HG03378 (cell line): ENCODE measurements around the gene ABCG2.

Experiments
- ATAC-seq: cut with Tn5 transposase; IDR thresholded peaks from one replicate; pipeline ENCODE4 v1.9.1; 2021; ENCODE audit warnings: mild to moderate bottlenecking, moderate library complexity; ENCODE audit not compliant: unreplicated experiment

The ABCG2 gene

DNA sequence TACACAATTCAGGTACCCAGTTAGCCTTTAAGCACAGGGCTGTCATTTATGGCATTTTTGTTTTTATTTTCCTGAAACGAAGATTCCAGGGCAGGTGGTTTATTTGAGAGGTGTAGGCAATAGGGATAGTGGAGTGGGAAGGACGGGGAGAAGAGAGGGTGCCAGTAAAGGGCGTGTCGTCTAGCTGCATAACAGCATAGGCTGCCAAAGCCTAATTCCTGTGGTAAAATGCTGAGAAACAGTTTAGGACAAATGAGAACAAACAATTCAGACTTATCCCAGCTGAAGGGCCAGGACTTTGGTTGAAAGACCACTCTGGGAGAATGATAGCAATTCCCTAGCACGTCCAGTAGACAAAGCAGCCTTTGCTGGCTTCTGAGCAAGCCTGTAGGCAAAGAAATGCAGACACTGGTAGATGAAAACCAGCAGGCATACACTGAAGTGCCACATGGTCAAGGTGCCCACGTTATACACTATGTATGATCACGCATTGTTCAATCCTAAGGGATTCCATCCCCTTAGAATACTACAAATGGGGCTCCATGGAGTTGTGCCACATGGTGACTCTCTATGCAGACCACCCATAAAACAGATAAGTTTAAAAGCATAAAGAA, 80.4 kb downstream of the ABCG2 start:
- no peak for ATAC-seq

DNA sequence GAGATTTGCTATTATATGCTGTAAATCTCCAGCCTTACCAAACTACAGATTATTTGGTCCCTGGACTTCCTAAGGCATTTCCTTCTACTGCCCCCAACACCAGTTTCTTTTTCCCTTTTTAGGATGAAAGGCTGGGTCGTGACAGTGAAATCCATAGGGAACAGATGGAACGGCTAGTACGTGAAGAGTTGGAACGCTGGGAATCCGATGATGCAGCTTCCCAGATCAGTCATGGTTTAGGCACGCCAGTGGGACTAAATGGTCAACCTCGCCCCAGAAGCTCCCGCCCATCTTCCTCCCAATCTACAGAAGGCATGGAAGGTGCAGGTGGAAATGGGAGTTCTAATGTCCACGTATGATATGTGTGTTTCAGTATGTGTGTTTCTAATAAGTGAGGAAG, 83.1 kb downstream of the ABCG2 start:
- no peak for ATAC-seq

DNA sequence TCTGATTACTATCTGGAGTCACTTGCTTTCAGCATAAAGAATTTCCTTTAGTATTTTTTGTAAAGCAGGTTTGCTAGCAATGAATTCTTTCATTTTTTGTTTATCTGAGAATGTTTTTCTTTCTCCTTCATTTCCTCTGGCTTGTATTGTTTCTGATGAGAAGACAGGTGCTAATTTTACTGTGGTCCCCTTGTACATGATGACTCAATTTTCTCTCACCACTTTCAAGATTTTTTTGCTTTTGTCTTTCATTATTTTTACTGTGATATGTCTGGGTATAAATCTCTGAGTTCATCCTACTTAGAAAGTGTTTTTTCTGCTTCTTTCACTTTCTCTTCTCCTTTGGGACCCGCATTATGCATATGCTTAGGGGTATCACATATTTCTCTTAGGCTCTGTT, 88.4 kb downstream of the ABCG2 start:
- no peak for ATAC-seq

GRCh38 chr4:88064410-88064809, 94.0 kb downstream of the ABCG2 start:
- ATAC-seq = no peak

DNA sequence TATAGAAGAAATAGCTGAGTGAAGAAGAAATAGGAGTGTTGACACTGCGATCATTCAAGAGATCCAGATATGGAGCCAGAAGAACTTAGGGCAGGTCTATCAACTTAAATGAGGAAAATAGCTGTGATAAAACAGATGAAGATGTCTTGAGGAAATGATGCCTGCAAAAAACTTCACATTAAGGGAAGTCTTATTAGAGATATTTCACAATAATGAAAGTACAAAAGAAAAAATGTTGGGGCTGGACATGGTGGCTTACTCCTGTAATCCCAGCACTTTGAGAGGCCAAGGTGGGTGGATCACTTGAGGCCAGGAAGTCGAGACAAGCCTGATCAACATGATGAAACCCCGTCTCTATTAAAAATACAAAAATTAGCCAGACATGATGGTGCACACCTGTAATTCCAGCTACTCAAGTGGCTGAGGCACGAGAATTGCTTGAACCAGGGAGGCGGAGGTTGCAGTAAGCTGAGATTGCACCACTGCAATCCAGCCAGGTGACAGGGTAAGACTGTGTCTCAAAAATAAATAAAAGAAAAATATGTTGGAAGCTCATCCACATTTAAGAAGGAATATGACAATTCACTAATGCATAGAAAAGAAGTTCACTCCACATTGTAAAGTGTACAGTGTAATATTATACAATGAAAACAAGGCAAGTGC, 94.7 kb downstream of the ABCG2 start:
- no peak for ATAC-seq

DNA sequence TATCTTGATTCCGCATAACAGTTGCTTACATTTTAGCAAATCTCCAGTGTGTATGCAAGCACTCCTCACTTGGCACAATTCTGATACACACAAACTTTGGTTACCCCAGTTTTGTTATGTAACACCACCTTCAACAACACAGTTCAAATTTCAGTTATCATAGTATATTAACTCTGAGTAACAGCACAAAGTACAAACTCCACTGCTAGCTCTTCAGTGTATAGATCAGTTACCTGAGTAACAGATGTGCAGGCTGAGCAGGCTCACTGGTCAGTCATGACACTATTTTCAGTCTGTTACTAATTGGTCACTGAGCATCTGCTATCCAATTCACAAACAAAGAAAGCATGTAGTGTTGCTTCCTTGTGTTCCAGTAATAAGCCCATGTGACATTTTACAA, 95.6 kb downstream of the ABCG2 start:
- no peak for ATAC-seq

- no peak for ATAC-seq
Observed at GRCh38 chr4:88062311-88062710, 96.1 kb downstream of the ABCG2 start.

- ATAC-seq = no peak
Observed at GRCh38 chr4:88060431-88060830, 98.0 kb downstream of the ABCG2 start.

DNA sequence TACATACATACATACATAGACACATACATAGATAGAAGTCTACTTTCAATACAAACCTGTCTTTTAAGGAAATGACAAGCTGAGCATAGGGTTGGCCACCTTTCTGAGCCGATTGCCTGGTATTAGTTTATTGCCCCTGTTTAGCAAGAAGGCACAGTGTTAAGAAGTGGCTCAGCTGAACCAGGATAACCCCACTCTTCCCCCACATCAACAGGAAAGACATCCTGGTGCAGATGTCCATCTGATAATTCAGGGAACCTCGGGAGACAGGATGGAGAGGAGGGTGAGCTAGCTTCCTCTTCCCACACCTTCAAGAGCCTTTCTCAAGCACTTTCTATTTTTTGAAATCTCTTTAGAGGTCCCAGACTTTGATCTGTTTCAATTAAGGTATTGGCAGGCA, 98.7 kb downstream of the ABCG2 start:
- no peak for ATAC-seq

DNA sequence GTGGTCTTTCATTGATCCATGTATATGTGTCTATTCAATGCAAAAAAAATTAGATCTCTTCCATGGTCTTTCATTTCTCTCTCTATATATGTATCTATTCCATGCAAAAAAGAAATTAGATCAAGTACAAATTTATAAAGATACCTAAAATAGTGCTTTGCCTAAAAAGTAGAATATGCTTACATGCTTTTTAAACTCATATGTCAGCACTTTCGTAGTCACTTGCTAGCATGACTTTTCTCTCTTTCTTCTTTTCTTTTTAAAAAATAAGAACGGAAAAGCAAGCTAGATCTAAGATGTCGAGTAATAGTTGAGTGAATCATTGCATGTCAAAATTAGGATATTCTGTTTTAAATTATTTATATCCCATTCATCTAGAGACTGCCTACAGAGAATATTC, 100.1 kb downstream of the ABCG2 start:
- no peak for ATAC-seq

- ATAC-seq = no peak
Observed at GRCh38 chr4:88054901-88055300, 103.5 kb downstream of the ABCG2 start.

DNA sequence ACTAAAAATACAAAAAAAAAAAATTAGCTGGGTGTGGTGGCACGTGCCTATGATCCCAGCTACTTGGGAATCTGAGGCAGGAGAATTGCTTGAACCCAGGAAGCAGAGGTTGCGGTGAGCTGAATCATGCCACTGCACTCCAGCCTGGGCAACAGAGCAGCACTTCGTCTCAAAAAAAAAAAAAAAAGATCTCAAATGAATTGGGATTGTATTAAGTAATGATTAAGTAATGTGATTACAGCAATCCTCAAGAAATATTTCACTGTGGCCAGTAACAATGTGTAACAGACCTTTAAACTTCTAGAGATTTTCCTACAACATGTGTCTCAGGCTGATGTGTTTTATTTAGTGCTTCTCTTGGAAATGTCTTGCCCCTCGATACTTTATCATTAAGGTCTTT, 104.2 kb downstream of the ABCG2 start:
- ATAC-seq = no peak

GRCh38 chr4:88045021-88045420, 113.4 kb downstream of the ABCG2 start:
- ATAC-seq = no peak

- ATAC-seq = no peak
Observed at GRCh38 chr4:88043586-88044340, 114.7 kb downstream of the ABCG2 start.

DNA sequence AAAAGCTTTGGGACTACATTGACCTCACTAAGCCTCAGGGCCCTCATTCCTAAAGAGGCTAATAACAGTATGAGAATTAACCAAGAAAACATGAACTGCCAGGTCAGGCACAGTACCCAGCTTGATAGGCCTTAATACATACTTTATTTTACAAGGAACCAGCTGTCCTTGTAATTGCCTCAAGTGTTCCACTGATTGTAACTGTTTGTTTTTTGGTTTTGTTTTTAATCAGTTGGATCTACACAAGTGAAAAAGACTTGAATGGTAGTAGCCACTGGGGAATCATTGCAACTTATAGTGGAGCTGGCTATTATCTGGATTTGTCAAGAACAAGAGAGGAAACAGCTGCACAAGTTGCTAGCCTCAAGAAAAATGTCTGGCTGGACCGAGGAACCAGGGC, 115.4 kb downstream of the ABCG2 start:
- no peak for ATAC-seq

GRCh38 chr4:88041626-88042025, 116.8 kb downstream of the ABCG2 start:
- ATAC-seq = no peak

GRCh38 chr4:88040707-88041106, 117.7 kb downstream of the ABCG2 start:
- no peak for ATAC-seq
